H1 (cell line): ENCODE data around the gene CRABP2. TPM values are rescaled to one million over a fixed set of nuclear protein-coding genes. Genes with fewer than 3 reads are reported as not detected.

Experiments
- CTCF ChIA-PET: fragments of 300-600 bp; sonication (Branson Sonifier 250); formaldehyde crosslinking; loops from one replicate; lab custom pipeline; 2021; ENCODE audit not compliant: partially characterized antibody; lab: Charles Lee
- POLR2A ChIA-PET: fragments of 300-600 bp; sonication (Branson Sonifier 250); formaldehyde crosslinking; loops from one replicate; lab custom pipeline; 2021; ENCODE audit warnings: inconsistent platforms; ENCODE audit not compliant: partially characterized antibody; lab: Charles Lee
- DNase-seq, 2 experiments: peaks; one replicate each; pipeline versions ENCODE4 v3.0.0 to v3.0.0-alpha.2; 2010 to 2022; ENCODE audit warnings: low spot score in 2 of 2, low read depth in 1 of 2, mixed read lengths in 1 of 2
- FAIRE-seq: peaks from 2 replicates; lab custom pipeline; 2011; peaks lifted over from hg19 to GRCh38; lab: Jason Lieb, UNC
- H2AFZ ChIP-seq: 2 replicates; pipeline ENCODE4 v1.8.1; 2012; ENCODE audit warnings: low read length, inconsistent platforms
- H2AK5ac ChIP-seq: 2 replicates; pipeline ENCODE4 v1.6.1; 2013; ENCODE audit warnings: low read depth, low read length
- H2BK120ac ChIP-seq: replicated peaks from 2 replicates; pipeline ENCODE3; 2013; ENCODE audit warnings: low read depth, low read length, inconsistent platforms
- H2BK12ac ChIP-seq: 2 replicates; pipeline ENCODE4 v1.6.1; 2013; ENCODE audit warnings: low read depth, low read length
- H2BK15ac ChIP-seq: 2 replicates; pipeline ENCODE4 v1.6.1; 2013; ENCODE audit warnings: low read length
- H2BK20ac ChIP-seq: 2 replicates; pipeline ENCODE4 v1.6.1; 2013; ENCODE audit warnings: low read length
- H2BK5ac ChIP-seq: 2 replicates; pipeline ENCODE4 v1.6.1; 2013; ENCODE audit warnings: low read depth, low read length
- H3K14ac ChIP-seq: 2 replicates; pipeline ENCODE4 v1.6.1; 2013; ENCODE audit warnings: inconsistent platforms; ENCODE audit not compliant: insufficient read length
- H3K18ac ChIP-seq: 2 replicates; pipeline ENCODE4 v1.6.1; 2013; ENCODE audit warnings: low read length; ENCODE audit errors: extremely low read depth
- H3K23ac ChIP-seq: 2 replicates; pipeline ENCODE4 v1.6.1; 2013; ENCODE audit warnings: inconsistent platforms; ENCODE audit not compliant: insufficient read length
- H3K23me2 ChIP-seq: 2 replicates; pipeline ENCODE4 v1.6.1; 2013; ENCODE audit warnings: low read depth, low read length
- H3K27ac ChIP-seq: 2 replicates; pipeline ENCODE4 v1.6.1; 2011; ENCODE audit warnings: low read depth, low read length, inconsistent platforms
- H3K27me3 ChIP-seq, 4 experiments: replicated peaks in 1 of 4; 1 replicate in 1 of 4; 2 replicates in 3 of 4; pipeline versions ENCODE4 v1.6.1 to v1.8.1; 2011 to 2013; ENCODE audit warnings: low read length in 3 of 4, mild to moderate bottlenecking in 3 of 4, inconsistent platforms in 2 of 4, mixed read lengths in 2 of 4, moderate library complexity in 1 of 4; ENCODE audit not compliant: control insufficient read depth in 3 of 4, insufficient read depth in 3 of 4; ENCODE audit errors: extremely low read depth in 1 of 4
- H3K36me3 ChIP-seq, 4 experiments: 2 replicates each; pipeline versions ENCODE4 v1.6.1 to v1.8.1; 2011 to 2013; ENCODE audit warnings: mild to moderate bottlenecking in 4 of 4, low read length in 3 of 4, moderate library complexity in 2 of 4, control low read depth in 1 of 4, inconsistent platforms in 1 of 4; ENCODE audit not compliant: insufficient read depth in 4 of 4, control insufficient read depth in 2 of 4
- H3K4ac ChIP-seq: replicated peaks from 2 replicates; pipeline ENCODE3; 2013; ENCODE audit warnings: low read length, low read depth, mixed read lengths, inconsistent platforms; ENCODE audit not compliant: insufficient read length
- H3K4me1 ChIP-seq, 4 experiments: replicated peaks in 1 of 4; 1 replicate in 1 of 4; 2 replicates in 3 of 4; pipeline versions ENCODE4 v1.6.1 to v1.8.1; 2011 to 2013; ENCODE audit warnings: low read length in 3 of 4, inconsistent platforms in 2 of 4, mixed read lengths in 1 of 4; ENCODE audit not compliant: insufficient read depth in 4 of 4, control insufficient read depth in 3 of 4
- H3K4me2 ChIP-seq, 2 experiments: 2 replicates each; pipeline versions ENCODE4 v1.6.1 to v1.8.1; 2011 to 2013; ENCODE audit warnings: low read depth in 2 of 2, low read length in 2 of 2, control low read depth in 1 of 2, inconsistent platforms in 1 of 2, mild to moderate bottlenecking in 1 of 2; ENCODE audit not compliant: insufficient read depth in 1 of 2
- H3K4me3 ChIP-seq, 4 experiments: fragments of 200-600, 300-600 bp in 1 of 4; sonication (generic), shearing (Covaris generic), sonication (Bioruptor Twin) in 1 of 4; 2 replicates each; pipeline versions ENCODE4 v1.5.1 to v1.8.1; 2011 to 2016; ENCODE audit warnings: low read length in 4 of 4, low read depth in 3 of 4, control low read depth in 2 of 4, inconsistent platforms in 2 of 4, mild to moderate bottlenecking in 2 of 4, mixed read lengths in 1 of 4, moderate library complexity in 1 of 4; ENCODE audit not compliant: insufficient read depth in 2 of 4; ENCODE audit errors: extremely low read depth in 1 of 4
- H3K56ac ChIP-seq: replicated peaks from 2 replicates; pipeline ENCODE3; 2013; ENCODE audit warnings: low read depth, mild to moderate bottlenecking, mixed read lengths, low read length, inconsistent platforms; ENCODE audit not compliant: insufficient read length
- H3K79me1 ChIP-seq: 2 replicates; pipeline ENCODE4 v1.6.1; 2013; ENCODE audit warnings: low read depth, low read length, control low read depth
- H3K79me2 ChIP-seq, 2 experiments: 2 replicates each; pipeline versions ENCODE4 v1.6.1 to v1.8.1; 2012 to 2013; ENCODE audit warnings: low read length in 2 of 2, mild to moderate bottlenecking in 2 of 2, inconsistent platforms in 1 of 2; ENCODE audit not compliant: insufficient read depth in 2 of 2, control insufficient read depth in 1 of 2
- H3K9ac ChIP-seq, 4 experiments: replicated peaks in 1 of 4; 1 replicate in 1 of 4; 2 replicates in 3 of 4; pipeline versions ENCODE4 v1.6.1 to v1.8.1; 2011 to 2013; ENCODE audit warnings: low read depth in 3 of 4, low read length in 3 of 4, control low read depth in 2 of 4, mild to moderate bottlenecking in 2 of 4, moderate library complexity in 2 of 4, inconsistent platforms in 1 of 4; ENCODE audit errors: extremely low read depth in 1 of 4
- H3K9me3 ChIP-seq, 2 experiments: 2 replicates each; pipeline versions ENCODE4 v1.6.1 to v1.8.1; 2012 to 2013; ENCODE audit warnings: mild to moderate bottlenecking in 2 of 2, moderate library complexity in 2 of 2, control low read depth in 1 of 2, inconsistent platforms in 1 of 2, low read depth in 1 of 2, low read length in 1 of 2, mixed read lengths in 1 of 2; ENCODE audit not compliant: insufficient read depth in 2 of 2
- H4K20me1 ChIP-seq, 2 experiments: replicated peaks in 1 of 2; 2 replicates each; pipeline versions ENCODE3 to v1.8.1; 2011 to 2013; ENCODE audit warnings: inconsistent platforms in 2 of 2, low read length in 2 of 2, mild to moderate bottlenecking in 1 of 2; ENCODE audit not compliant: insufficient read depth in 2 of 2, control insufficient read depth in 1 of 2
- H4K5ac ChIP-seq: 2 replicates; pipeline ENCODE4 v1.6.1; 2013; ENCODE audit warnings: low read length, low read depth, mixed read lengths, inconsistent platforms; ENCODE audit not compliant: insufficient read length
- H4K8ac ChIP-seq: 2 replicates; pipeline ENCODE4 v1.8.0; 2013; ENCODE audit warnings: mild to moderate bottlenecking, moderate library complexity, low read length, inconsistent platforms; ENCODE audit not compliant: insufficient read depth; ENCODE audit errors: extremely low read depth
- H4K91ac ChIP-seq: replicated peaks from 2 replicates; pipeline ENCODE3; 2013; ENCODE audit warnings: low read length, mixed read lengths, inconsistent platforms; ENCODE audit not compliant: insufficient read length
- KDM1A ChIP-seq: fragments of 200-600, 300-600 bp; sonication (generic); IDR thresholded peaks from 2 replicates; pipeline ENCODE4 v1.7.1; 2016; ENCODE audit warnings: mild to moderate bottlenecking, low read length, borderline replicate concordance
- POLR2A ChIP-seq, 2 experiments: IDR thresholded peaks; 1 replicate in 1 of 2; 2 replicates in 1 of 2; pipeline ENCODE4 v1.6.1; 2011; ENCODE audit warnings: low read depth in 2 of 2, low read length in 2 of 2, mild to moderate bottlenecking in 2 of 2; ENCODE audit errors: control extremely low read depth in 1 of 2
- TAF7 ChIP-seq: optimal IDR thresholded peaks from 2 replicates; pipeline ENCODE3; 2011; ENCODE audit warnings: low read depth, mild to moderate bottlenecking, inconsistent platforms, low read length, moderate library complexity, borderline replicate concordance
- TBP ChIP-seq: IDR thresholded peaks from 2 replicates; pipeline ENCODE4 v1.6.1; 2011; ENCODE audit warnings: low read depth, low read length, improper control_type of control experiment
- WGBS, 2 experiments: shearing (Covaris generic) in 1 of 2; methylation state at CpG; one replicate each; pipeline versions ENCODE4 v1.1.6 to v1.1.7; 2013 to 2015; ENCODE audit warnings: low lambda C conversion rate in 2 of 2, mixed read lengths in 2 of 2, inconsistent platforms in 1 of 2, low coverage in 1 of 2, missing lambda C conversion rate in 1 of 2; ENCODE audit not compliant: insufficient replicate concordance in 2 of 2, insufficient coverage in 1 of 2, insufficient read length in 1 of 2; ENCODE audit errors: extremely low coverage in 1 of 2, missing lambda C conversion rate in 1 of 2; 5-methylcytosine and 5-hydroxymethylcytosine counted together
- polyA plus RNA-seq, 7 experiments: library from polyadenylated mRNA; depleted of rRNA in 3 of 7; stranded (reverse) in 5 of 7; unstranded in 2 of 7; fragments of >200 nt in 5 of 7; fragments of 200-250 nt in 2 of 7; gene quantifications; 1 replicate in 5 of 7; 2 replicates in 1 of 7; 4 replicates in 1 of 7; pipeline versions ENCODE4 v1.2.1 to v1.2.3, GENCODE V29; 2011 to 2013; ENCODE audit warnings: missing spikeins in 2 of 7, mixed read lengths in 2 of 7
- total RNA-seq: library from RNA; stranded (reverse); fragmentation: NEBNext Ultra II Directional; extraction: Animal tissue kit (Norgen Biotek cat#: 25700); gene quantifications from 2 replicates; pipeline ENCODE4 v1.2.1, GENCODE V29; 2021

The CRABP2 gene
- total and polyA plus RNA-seq, 2 of the 8 experiments (the other 6 are each of a cell fraction or from before 2014, with no cell fraction given): 69.2 to 119 TPM

- no peak overlapping the region for H3K14ac ChIP-seq
- 0 out of 2 replicates have a peak, but pooled peaks cover 1% of the 10 kb centered on the region for H3K79me1 ChIP-seq
- no peak overlapping the region for H3K56ac ChIP-seq
- no peaks in the 10 kb centered on the region for H3K9me3 ChIP-seq
- peak overlapping the region; percentile 6 for H3K4ac ChIP-seq
- H2BK20ac ChIP-seq: no peak overlapping the region
- peak overlapping the region; percentile 76; the same call in 1 of the 2 replicates for H2BK5ac ChIP-seq
- FAIRE-seq (no peak), DNase-seq (no peak)
- peak overlapping the region; percentile 39 for H2AFZ ChIP-seq
- H3K23ac ChIP-seq: no peak overlapping the region
- WGBS, 2 experiments: 42% methylated on average over 7 of the region's 7 CpGs; no CpG with 5 or more reads in 1 of the 2 experiments
- peaks cover 10 to 42% (median 14%) of the 10 kb centered on the region in 4 experiments; a peak in 7 of 8 replicates for H3K36me3 ChIP-seq
- H3K9ac ChIP-seq: peak overlapping the region; percentile 72 to 82 (median 78)
- ChIA-PET POLR2A (interaction anchor here (0.9 to 10.7 kb wide), 14 partner anchors 9 to 141 kb away, joined by 3 to 214 read pairs (median 6); partner anchors contain the start of genes CRABP2, HDGF, ISG20L2 and METTL25B), CTCF (interaction anchor here (0.6 to 6.6 kb wide), 5 partner anchors 13 to 121 kb away, joined by 4 to 76 read pairs (median 11); partner anchors contain the start of genes CRABP2, HAPLN2, ISG20L2 and METTL25B)
- peaks cover 2% of the 10 kb centered on the region; the same call in 1 of the 2 replicates for H3K23me2 ChIP-seq
- H3K4me1 ChIP-seq: peaks cover 0 to 9% (median 3%) of the 10 kb centered on the region in 4 experiments; a peak in 4 of 7 replicates
- H2BK15ac ChIP-seq: peak overlapping the region; percentile 48; the same call in 1 of the 2 replicates
- H3K79me2 ChIP-seq: peaks cover 0 to 15% of the 10 kb centered on the region in 2 experiments; a peak in 2 of 4 replicates
- H4K91ac ChIP-seq: peak overlapping the region; percentile 30
- peak overlapping the region; percentile 40 for H2BK12ac ChIP-seq
- H2BK120ac ChIP-seq: no peak overlapping the region
- H2AK5ac ChIP-seq: no peak overlapping the region
- H4K20me1 ChIP-seq: no peaks in the 10 kb centered on the region
- peak overlapping the region; percentile 68 to 83 for H3K4me2 ChIP-seq
- H3K18ac ChIP-seq: peak overlapping the region; percentile 4; the same call in 1 of the 2 replicates
- no peaks in the 10 kb centered on the region for H3K27me3 ChIP-seq
- H4K8ac ChIP-seq: peak overlapping the region; percentile 12
- peak overlapping the region; percentile 55 to 95 (median 84) for H3K4me3 ChIP-seq
- TF ChIP-seq TBP: no peak
- TF ChIP-seq TAF7: no peak
- TF ChIP-seq POLR2A (IDR thresholded peaks at IDR 0.05; ENCODE audit: control extremely low read depth in 1 of 2, low read depth in 2 of 2, low read length in 2 of 2): peak; percentile 8 to 12; a peak in 2 of 3 replicates
- no peak for TF ChIP-seq KDM1A
- TF ChIP-seq, all 59 proteins: peak for 1
- Histone ChIP-seq H4K5ac (peak overlapping the region; percentile 51), H3K27ac (peak overlapping the region; percentile 72)
These were observed 34.9 kb upstream of the CRABP2 start for GRCh38 chr1:156740237-156740740.
